ENCODE measurements around the gene CASP7. TPM values are rescaled to one million over a fixed set of nuclear protein-coding genes. Genes with fewer than 3 reads are reported as not detected.
"Not testable (repeated sequence)": the region's sequence is repeated elsewhere in the genome, so short reads cannot be mapped to it uniquely, and the experiment has no call there.

Gene CASP7
- total RNA-seq, 1 donor from 2014 or later, result not detected

- H3K9me3 Mint-ChIP-seq (ENCODE audit: unreplicated experiment), result no peaks in the 10 kb centered on the region
- no peak for DNase-seq
- no peaks in the 10 kb centered on the region for H3K27me3 Mint-ChIP-seq (ENCODE audit: unreplicated experiment)
- TF ChIP-seq, protein P1, sequence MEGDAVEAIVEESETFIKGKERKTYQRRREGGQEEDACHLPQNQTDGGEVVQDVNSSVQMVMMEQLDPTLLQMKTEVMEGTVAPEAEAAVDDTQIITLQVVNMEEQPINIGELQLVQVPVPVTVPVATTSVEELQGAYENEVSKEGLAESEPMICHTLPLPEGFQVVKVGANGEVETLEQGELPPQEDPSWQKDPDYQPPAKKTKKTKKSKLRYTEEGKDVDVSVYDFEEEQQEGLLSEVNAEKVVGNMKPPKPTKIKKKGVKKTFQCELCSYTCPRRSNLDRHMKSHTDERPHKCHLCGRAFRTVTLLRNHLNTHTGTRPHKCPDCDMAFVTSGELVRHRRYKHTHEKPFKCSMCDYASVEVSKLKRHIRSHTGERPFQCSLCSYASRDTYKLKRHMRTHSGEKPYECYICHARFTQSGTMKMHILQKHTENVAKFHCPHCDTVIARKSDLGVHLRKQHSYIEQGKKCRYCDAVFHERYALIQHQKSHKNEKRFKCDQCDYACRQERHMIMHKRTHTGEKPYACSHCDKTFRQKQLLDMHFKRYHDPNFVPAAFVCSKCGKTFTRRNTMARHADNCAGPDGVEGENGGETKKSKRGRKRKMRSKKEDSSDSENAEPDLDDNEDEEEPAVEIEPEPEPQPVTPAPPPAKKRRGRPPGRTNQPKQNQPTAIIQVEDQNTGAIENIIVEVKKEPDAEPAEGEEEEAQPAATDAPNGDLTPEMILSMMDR (IDR thresholded peaks at IDR 0.05; ENCODE audit: partially characterized antibody, unreplicated experiment), result no peak
- H3K4me1 Mint-ChIP-seq (ENCODE audit: low read depth, unreplicated experiment), result peaks cover 1% of the 10 kb centered on the region
- H3K36me3 Mint-ChIP-seq (ENCODE audit: unreplicated experiment), result no peaks in the 10 kb centered on the region
- no peak overlapping the region for H3K27ac Mint-ChIP-seq (ENCODE audit: unreplicated experiment)
- no peak overlapping the region for H3K4me3 Mint-ChIP-seq (ENCODE audit: unreplicated experiment)
Measured at GRCh38 chr10:113647812-113648211, 31.9 kb upstream of the CASP7 start.

DNA sequence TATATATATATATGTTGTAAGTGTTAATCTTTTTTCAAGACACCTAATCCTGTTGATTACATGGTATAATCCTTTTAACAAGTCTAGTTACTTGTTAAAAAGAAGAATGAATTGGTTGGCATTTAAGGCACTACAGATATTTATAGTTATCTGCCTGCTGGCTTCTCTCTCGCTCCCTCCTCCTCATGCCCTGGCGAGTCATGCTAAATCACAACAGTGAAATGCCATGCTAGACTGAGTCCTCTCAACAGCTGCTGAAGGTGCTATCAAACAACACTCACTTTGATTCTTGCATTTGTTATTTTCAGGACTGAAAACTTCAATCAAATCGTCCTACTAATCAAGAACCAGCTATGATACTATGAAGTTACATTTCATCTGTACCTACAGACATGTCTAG lies 31.2 kb upstream of the CASP7 start:
- no peaks in the 10 kb centered on the region for H3K27me3 Mint-ChIP-seq (ENCODE audit: unreplicated experiment)
- TF ChIP-seq, protein P1 (IDR thresholded peaks at IDR 0.05; ENCODE audit: partially characterized antibody, unreplicated experiment), result no peak
- DNase-seq, result no peak
- no peaks in the 10 kb centered on the region for H3K36me3 Mint-ChIP-seq (ENCODE audit: unreplicated experiment)
- H3K4me1 Mint-ChIP-seq (ENCODE audit: low read depth, unreplicated experiment), result peaks cover 2% of the 10 kb centered on the region
- H3K27ac Mint-ChIP-seq (ENCODE audit: unreplicated experiment), result no peak overlapping the region
- no peaks in the 10 kb centered on the region for H3K9me3 Mint-ChIP-seq (ENCODE audit: unreplicated experiment)
- H3K4me3 Mint-ChIP-seq (ENCODE audit: unreplicated experiment), result no peak overlapping the region

- Mint-ChIP-seq H3K27ac (ENCODE audit: unreplicated experiment) (no peak overlapping the region), H3K27me3 (ENCODE audit: unreplicated experiment) (peaks cover 2% of the 10 kb centered on the region), H3K36me3 (ENCODE audit: unreplicated experiment) (no peaks in the 10 kb centered on the region), H3K9me3 (ENCODE audit: unreplicated experiment) (no peaks in the 10 kb centered on the region), H3K4me1 (ENCODE audit: low read depth, unreplicated experiment) (peaks cover 2% of the 10 kb centered on the region), H3K4me3 (ENCODE audit: unreplicated experiment) (no peak overlapping the region)
- TF ChIP-seq, protein P1 (IDR thresholded peaks at IDR 0.05; ENCODE audit: partially characterized antibody, unreplicated experiment), result no peak
- DNase-seq, result no peak
Measured at GRCh38 chr10:113650172-113650571, 29.5 kb upstream of the CASP7 start.

GRCh38 chr10:113651021-113651420 lies 28.7 kb upstream of the CASP7 start:
- TF ChIP-seq, protein P1 (IDR thresholded peaks at IDR 0.05; ENCODE audit: partially characterized antibody, unreplicated experiment), result no peak
- H3K27ac Mint-ChIP-seq (ENCODE audit: unreplicated experiment), result no peak overlapping the region
- peaks cover 2% of the 10 kb centered on the region for H3K4me1 Mint-ChIP-seq (ENCODE audit: low read depth, unreplicated experiment)
- H3K9me3 Mint-ChIP-seq (ENCODE audit: unreplicated experiment), result no peaks in the 10 kb centered on the region
- peaks cover 2% of the 10 kb centered on the region for H3K27me3 Mint-ChIP-seq (ENCODE audit: unreplicated experiment)
- no peaks in the 10 kb centered on the region for H3K36me3 Mint-ChIP-seq (ENCODE audit: unreplicated experiment)
- DNase-seq, result no peak
- H3K4me3 Mint-ChIP-seq (ENCODE audit: unreplicated experiment), result no peak overlapping the region

DNA sequence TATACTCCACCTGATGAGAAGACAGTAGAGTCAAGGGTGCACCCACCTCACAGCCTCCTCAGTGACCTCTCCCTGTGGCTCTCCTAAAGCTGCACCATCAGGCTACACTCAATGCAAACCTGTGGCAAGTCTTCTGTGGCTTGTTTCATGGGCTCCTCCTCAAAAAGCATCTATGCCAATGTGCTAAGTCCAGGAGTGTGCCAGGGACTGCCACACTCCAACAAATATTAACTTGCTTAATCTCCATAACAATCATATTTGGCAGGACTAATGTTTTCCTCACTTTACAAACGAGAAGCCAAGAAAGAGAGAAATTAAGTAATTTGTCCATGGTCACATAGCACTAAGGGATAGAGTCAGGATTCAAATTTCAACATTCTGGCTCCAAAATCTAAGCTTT lies 27.8 kb upstream of the CASP7 start:
- no peak for DNase-seq
- Mint-ChIP-seq H3K27me3 (ENCODE audit: unreplicated experiment) (peaks cover 2% of the 10 kb centered on the region), H3K4me1 (ENCODE audit: low read depth, unreplicated experiment) (peaks cover 2% of the 10 kb centered on the region), H3K9me3 (ENCODE audit: unreplicated experiment) (no peaks in the 10 kb centered on the region), H3K4me3 (ENCODE audit: unreplicated experiment) (no peak overlapping the region), H3K36me3 (ENCODE audit: unreplicated experiment) (no peaks in the 10 kb centered on the region), H3K27ac (ENCODE audit: unreplicated experiment) (no peak overlapping the region)
- TF ChIP-seq, protein P1 (IDR thresholded peaks at IDR 0.05; ENCODE audit: partially characterized antibody, unreplicated experiment), result no peak

- H3K27ac Mint-ChIP-seq (ENCODE audit: unreplicated experiment); H3K9me3 Mint-ChIP-seq (ENCODE audit: unreplicated experiment); H3K4me1 Mint-ChIP-seq (ENCODE audit: low read depth, unreplicated experiment); H3K4me3 Mint-ChIP-seq (ENCODE audit: unreplicated experiment); DNase-seq; H3K27me3 Mint-ChIP-seq (ENCODE audit: unreplicated experiment); H3K36me3 Mint-ChIP-seq (ENCODE audit: unreplicated experiment): not testable (repeated sequence)
Measured at GRCh38 chr10:113652456-113652855, 27.3 kb upstream of the CASP7 start.

Data from glutamatergic neuron (in vitro differentiated cells).